ENCODE measurements around the gene MPDZ.

GRCh38 chr9:13318027-13318426 lies 38.5 kb upstream of the MPDZ start:
- TF ChIP-seq CTCF (conservative IDR thresholded peaks at IDR 0.05; ENCODE audit: low read depth, low read length) (no peak), POLR2A (IDR thresholded peaks at IDR 0.05; ENCODE audit: low read depth, low read length) (no peak), RAD21 (IDR thresholded peaks at IDR 0.05; ENCODE audit: low read length) (no peak), BHLHE40 (IDR thresholded peaks at IDR 0.05; ENCODE audit: low read depth, low read length) (no peak)
